Measurements from ENCODE around the gene OASL. TPM values are rescaled to one million over a fixed set of nuclear protein-coding genes. Genes with fewer than 3 reads are reported as not detected.
"Not testable (repeated sequence)": the region's sequence is repeated elsewhere in the genome, so short reads cannot be mapped to it uniquely, and the experiment has no call there.

OASL gene, protein sequence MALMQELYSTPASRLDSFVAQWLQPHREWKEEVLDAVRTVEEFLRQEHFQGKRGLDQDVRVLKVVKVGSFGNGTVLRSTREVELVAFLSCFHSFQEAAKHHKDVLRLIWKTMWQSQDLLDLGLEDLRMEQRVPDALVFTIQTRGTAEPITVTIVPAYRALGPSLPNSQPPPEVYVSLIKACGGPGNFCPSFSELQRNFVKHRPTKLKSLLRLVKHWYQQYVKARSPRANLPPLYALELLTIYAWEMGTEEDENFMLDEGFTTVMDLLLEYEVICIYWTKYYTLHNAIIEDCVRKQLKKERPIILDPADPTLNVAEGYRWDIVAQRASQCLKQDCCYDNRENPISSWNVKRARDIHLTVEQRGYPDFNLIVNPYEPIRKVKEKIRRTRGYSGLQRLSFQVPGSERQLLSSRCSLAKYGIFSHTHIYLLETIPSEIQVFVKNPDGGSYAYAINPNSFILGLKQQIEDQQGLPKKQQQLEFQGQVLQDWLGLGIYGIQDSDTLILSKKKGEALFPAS
- total RNA-seq (2014; rRNA removed; shearing (Covaris generic)), result not detected in 2 replicates

DNA sequence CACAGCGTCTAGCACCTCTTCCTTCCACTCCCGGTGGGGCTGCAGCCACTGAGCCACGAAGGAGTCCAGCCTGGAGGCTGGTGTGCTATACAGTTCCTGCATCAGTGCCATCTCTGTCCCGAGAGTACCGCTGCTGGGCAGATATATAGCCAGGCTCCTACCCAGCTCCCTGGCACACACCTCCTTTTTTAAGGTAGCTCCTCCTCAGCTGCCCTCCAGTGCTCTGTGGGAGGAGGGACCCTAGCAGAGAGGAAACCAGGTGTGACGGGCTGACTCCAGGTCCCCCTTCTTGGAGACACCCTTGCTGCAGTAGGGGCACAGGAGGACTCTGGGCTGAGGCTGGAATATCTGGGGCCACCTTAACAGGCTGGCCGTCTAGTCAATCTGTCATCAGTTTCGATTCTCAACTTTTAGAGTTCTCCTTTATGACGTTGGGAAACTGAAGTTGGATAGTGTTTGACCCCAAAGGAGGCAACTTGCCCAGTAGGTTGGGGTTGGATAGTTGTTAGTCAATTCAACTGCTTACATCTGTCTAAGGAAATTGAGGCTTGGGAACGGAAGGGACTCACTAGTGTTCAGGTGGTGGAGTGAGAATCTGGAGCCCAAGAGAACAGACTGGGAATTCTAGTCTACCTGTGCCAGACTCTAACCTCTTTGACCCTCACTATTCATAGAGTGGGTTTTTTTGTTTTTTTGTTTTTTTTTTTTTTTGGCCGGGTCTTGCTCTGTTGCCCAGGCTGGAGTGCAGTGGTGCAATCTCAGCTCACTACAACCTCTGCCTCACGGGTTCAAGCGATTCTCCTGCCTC is at the start of gene OASL:
Gene OASL, minus strand, starts transcription at position 386 of the 808 bp plus-strand sequence. Its CDS starts 275 bp downstream, at position 111.
- in situ Hi-C loops (cut with HindIII; ENCODE audit: low sequenced_read_pairs), result no loop called here
- no peak for DNase-seq (ENCODE audit: low spot score)

- DNase-seq (ENCODE audit: low spot score), result no peak
- in situ Hi-C loops (cut with HindIII; ENCODE audit: low sequenced_read_pairs), result no loop called here
Measured at GRCh38 chr12:121088195-121088585, 49.1 kb upstream of the OASL start.

GRCh38 chr12:121087467-121088194 is 48.6 kb upstream of the OASL start:
- in situ Hi-C loops (cut with HindIII; ENCODE audit: low sequenced_read_pairs), result no loop called here
- DNase-seq (ENCODE audit: low spot score), result no peak

GRCh38 chr12:121086781-121087295 is 47.8 kb upstream of the OASL start:
- in situ Hi-C loops (cut with HindIII; ENCODE audit: low sequenced_read_pairs), result no loop called here
- DNase-seq (ENCODE audit: low spot score), result no peak

DNA sequence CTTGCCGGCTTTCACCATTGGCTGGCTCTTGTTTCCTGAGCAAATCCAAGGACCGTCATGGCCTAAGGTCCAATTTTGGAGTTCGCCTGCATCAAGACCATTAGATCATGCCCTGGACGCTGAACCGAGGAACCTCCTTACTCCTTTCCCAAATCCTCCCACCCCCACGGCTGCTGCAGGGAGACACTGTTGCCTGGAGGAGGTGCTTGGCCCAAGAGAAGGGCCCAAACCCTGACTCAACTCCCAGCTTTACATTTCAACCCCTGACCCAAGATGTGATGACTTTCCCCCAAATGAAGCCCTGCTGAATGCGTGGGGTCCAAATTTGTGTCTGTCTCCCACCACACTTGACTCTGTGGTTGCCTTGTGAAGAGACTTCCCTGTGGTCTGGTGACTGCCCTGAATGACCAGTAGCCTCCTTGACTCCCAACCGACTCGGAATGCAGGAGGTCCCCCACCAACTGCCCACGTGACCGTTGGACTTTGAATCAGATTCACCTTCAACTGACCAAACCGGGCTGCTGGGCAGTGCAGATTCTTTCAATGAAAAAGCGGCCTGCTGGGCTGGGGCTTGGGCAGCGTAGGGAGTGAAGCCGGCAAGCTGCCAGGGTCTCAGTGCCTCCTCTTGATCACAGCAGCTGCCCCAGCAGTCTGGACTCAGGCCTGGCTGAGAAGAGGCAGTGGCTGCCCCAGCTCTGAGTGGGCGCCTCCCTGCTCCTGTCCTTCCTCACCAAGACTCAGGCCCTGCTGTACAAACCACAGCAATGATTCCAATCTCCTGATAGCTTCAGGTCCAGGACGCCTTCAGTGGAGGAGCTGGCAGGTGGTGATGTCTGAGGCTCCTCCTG is 46.7 kb upstream of the OASL start:
- in situ Hi-C loops (cut with HindIII; ENCODE audit: low sequenced_read_pairs), result no loop called here
- no peak for DNase-seq (ENCODE audit: low spot score)

DNA sequence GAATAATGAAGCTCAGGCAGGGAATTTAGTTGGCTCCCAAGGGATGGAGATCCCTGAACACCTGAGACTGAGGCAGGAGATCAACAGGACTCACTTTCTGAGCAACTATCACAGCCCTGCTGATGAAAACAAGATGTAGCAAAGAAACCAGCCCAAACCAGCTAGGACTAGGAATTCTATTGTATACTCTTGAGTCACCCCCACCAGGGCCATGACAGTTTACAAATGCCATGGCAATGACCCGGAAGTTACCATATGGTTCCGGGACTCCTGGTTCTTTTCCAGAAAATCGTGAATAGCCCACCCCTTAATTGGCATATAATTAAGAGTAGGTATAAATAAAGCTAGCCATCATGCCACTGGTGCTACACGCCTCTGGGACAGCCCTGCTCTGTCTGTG is 46.0 kb upstream of the OASL start:
- DNase-seq (ENCODE audit: low spot score), result no peak
- in situ Hi-C loops (cut with HindIII; ENCODE audit: low sequenced_read_pairs), result no loop called here

- in situ Hi-C loops (cut with HindIII; ENCODE audit: low sequenced_read_pairs), result no loop called here
- no peak for DNase-seq (ENCODE audit: low spot score)
Measured at GRCh38 chr12:121084229-121084628, 45.2 kb upstream of the OASL start.

DNA sequence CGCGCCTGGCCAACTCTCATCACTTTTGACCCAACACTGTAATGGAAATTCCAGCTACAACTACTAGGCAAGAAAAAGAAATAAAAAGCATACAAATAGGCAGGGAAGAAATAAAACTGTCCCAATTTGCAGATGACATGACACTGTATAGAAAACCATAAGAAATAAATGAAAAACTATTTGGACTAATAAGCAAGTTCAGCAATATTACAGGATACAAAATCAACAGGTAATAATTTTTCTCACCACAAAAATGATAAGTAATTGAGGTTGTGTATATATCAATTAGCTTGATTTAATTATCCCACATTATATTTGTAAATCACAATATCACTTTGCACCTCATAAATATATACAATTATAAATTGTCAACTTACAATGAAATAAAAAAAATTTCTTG is 41.9 kb upstream of the OASL start:
- no peak for DNase-seq (ENCODE audit: low spot score)
- in situ Hi-C loops (cut with HindIII; ENCODE audit: low sequenced_read_pairs), result no loop called here

GRCh38 chr12:121079736-121080272 is 40.8 kb upstream of the OASL start:
- in situ Hi-C loops (cut with HindIII; ENCODE audit: low sequenced_read_pairs), result no loop called here
- no peak for DNase-seq (ENCODE audit: low spot score)

GRCh38 chr12:121077440-121077839 is 38.4 kb upstream of the OASL start:
- in situ Hi-C loops (cut with HindIII; ENCODE audit: low sequenced_read_pairs); DNase-seq (ENCODE audit: low spot score): not testable (repeated sequence)

- in situ Hi-C loops (cut with HindIII; ENCODE audit: low sequenced_read_pairs), result not testable (repeated sequence)
Measured at GRCh38 chr12:121075911-121076310, 36.9 kb upstream of the OASL start.

DNA sequence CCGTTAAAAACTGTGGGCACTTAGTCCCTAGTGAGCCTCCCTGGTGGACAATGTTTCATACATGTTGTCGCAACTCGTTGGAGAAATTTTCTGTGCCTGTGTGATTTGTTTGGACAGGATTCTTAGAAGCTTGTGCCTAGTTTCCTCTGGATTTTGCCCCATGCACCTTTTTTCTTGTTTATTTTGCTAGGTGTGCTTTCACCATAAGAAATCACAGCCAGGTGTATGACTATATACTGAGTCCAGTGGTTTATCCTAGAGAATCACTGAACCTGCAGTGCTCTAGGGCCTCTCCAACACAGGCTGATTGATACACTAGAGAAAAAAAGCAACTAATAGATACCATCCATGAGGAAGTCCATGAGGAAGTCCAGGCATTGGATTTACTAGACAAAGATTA is 33.1 kb upstream of the OASL start:
- in situ Hi-C loops (cut with HindIII; ENCODE audit: low sequenced_read_pairs), result no loop called here
- no peak for DNase-seq (ENCODE audit: low spot score)

More at GRCh38 chr12:121075911-121076310, 36.9 kb upstream of the OASL start:
- DNase-seq (ENCODE audit: low spot score), result not testable (repeated sequence)

GRCh38 chr12:121069206-121069605 is 30.2 kb upstream of the OASL start:
- in situ Hi-C loops (cut with HindIII; ENCODE audit: low sequenced_read_pairs), result no loop called here
- DNase-seq (ENCODE audit: low spot score), result no peak

DNA sequence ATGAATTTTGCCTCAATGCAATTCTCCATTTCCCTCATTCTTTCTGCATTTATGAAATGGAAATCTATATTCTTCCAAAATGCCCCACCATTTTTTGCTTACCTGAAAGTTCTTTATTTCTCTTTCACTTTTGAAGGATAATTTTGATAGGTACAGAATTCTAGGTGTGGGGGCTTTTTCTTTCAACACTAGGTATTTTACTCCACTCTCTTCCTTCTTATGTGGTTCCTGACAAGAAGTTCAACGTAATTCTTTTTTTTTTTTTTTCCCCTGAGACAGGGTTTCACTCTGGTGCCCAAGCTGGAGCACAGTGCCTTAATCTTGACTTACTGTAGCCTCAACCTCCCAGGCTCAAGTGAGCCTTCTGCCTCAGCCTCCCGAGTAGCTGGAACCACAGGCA is 26.3 kb upstream of the OASL start:
- in situ Hi-C loops (cut with HindIII; ENCODE audit: low sequenced_read_pairs), result no loop called here
- no peak for DNase-seq (ENCODE audit: low spot score)

DNA sequence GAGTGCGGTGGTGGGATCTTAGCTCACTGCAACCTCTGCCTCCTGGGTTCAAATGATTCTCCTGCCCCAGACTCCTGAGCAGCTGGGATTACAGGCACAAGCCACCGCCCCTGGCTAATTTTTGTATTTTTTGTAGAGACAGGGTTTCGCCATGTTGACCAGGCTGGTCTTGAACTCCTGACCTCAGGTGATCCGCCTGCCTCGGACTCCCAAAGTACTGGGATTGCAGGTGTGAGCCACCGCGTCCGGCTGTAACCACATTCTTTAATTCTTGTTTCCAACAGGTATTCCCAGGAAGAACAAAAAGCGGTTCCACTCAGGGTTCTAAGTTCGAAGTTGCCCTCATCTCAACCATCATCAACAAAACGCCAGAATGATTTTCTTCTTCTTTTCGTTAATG is 25.5 kb upstream of the OASL start:
- DNase-seq (ENCODE audit: low spot score); in situ Hi-C loops (cut with HindIII; ENCODE audit: low sequenced_read_pairs): not testable (repeated sequence)

- in situ Hi-C loops (cut with HindIII; ENCODE audit: low sequenced_read_pairs), result no loop called here
- no peak for DNase-seq (ENCODE audit: low spot score)
Measured at GRCh38 chr12:121064116-121064515, 25.1 kb upstream of the OASL start.

GRCh38 chr12:121062391-121063045 is 23.5 kb upstream of the OASL start:
- DNase-seq (ENCODE audit: low spot score), result no peak
- in situ Hi-C loops (cut with HindIII; ENCODE audit: low sequenced_read_pairs), result no loop called here

GRCh38 chr12:121061831-121062230 is 22.8 kb upstream of the OASL start:
- peak; percentile 80 for DNase-seq (ENCODE audit: low spot score)
- in situ Hi-C loops (cut with HindIII; ENCODE audit: low sequenced_read_pairs), result no loop called here

Data from G401 (cell line).